Measurements from ENCODE around the gene GFER.
"Not testable (repeated sequence)": the region's sequence is repeated elsewhere in the genome, so short reads cannot be mapped to it uniquely, and the experiment has no call there.

GFER gene

DNA sequence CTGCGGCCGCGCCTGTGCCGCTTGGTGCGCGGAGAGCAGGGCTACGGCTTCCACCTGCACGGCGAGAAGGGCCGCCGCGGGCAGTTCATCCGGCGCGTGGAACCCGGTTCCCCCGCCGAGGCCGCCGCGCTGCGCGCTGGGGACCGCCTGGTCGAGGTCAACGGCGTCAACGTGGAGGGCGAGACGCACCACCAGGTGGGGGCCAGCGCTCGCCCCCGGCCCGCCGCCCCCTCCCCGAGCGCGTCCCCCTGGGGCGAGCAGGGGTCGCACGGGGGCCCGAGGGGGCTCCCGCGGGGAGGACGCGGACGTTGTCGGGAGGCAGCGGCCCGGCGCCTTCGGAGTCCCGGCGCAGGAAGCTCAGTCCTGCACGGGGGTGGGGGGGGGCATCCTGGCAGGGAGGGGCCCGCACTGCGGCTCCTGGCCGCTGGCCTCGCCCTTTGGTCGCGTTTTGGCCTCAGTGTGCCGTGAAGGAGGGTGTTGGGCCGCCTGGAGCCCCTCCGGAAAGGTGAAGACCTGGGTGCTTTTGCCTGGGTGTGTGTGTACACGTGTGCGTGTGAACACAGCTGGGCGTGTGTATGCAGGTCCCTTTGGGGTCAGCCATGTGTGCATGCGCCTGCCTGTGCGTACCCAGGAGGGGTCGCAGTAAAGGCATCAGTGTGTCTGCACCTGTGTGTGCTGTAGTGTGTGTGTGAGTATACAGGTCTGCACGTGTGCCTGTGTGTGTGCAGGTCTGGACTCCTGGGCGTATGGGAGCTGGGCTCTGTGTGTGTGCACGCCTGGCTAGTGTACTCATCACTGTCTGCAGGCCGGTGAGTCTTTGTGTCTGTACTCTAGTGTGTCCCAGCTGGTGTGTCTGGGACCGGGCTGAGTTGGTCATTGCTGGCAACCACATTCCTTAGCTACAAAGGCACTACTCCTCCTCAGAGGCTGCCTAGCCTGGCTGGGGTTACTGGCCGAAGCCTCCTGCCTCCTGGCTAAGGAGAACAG lies 43.3 kb downstream of the GFER start:
- peak; percentile 65 for DNase-seq (ENCODE audit: low spot score)

DNA sequence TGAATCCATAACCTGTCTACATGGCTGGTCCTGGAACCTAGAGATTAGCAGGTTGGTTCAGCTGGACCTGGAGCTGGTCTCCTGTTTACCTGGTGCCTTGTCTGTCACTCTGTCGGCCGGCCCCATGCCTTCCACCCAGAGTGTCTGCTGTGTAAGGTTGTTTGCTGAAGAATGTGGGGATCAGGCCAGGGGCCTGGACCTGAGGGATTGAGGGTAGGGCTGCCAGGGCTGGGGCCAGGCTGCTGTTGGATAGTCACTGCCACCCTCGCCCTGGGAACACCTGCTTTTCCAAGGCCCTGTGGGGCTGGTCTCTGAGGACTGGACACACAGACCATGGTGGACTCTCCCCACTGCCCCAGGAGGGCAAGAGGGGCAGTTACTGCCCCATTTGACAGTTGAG lies 44.2 kb downstream of the GFER start:
- DNase-seq (ENCODE audit: low spot score): no peak

DNA sequence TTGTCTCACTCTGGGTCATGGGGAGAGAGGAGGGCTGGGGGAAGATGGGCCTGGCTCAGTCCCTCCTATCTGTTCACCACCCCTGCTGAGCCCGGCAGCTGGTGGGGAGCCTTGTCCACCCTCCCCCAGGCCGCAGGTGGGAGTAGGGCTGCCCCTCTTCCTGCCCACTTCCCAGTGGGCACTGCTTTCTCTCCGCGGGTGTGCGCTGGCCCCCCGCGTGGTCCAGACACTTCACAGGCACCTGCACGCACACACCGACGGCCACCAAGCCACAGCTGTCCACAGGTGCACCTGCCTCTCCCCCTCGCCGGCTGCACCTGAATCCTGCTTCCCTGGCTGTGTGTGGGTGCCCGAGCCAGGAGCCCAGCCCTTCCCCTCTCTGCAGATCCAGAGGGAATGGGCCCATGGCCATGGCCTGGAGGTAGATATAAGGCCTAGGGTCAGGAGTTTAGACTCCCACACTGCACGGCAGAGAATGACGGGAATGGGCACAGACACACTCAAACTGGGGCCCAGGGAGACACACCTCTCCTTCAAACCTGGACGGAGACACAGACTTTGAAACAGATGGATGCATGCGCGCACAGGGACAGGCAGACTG lies 44.7 kb downstream of the GFER start:
- no peak for DNase-seq (ENCODE audit: low spot score)

DNA sequence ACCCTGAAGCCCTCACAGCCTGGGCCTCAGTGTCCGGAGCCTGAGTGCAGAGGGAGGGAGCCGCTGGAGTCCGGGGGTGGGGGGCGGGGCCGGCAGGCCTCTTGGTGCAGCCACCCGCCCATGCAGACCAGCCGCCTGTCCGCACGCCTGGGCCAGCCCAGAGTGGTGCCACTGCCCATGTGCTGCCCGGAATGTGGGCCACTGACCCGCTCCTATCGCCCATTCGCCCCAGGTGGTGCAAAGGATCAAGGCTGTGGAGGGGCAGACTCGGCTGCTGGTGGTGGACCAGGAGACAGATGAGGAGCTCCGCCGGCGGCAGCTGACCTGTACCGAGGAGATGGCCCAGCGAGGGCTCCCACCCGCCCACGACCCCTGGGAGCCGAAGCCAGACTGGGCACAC lies 45.4 kb downstream of the GFER start:
- no peak for DNase-seq (ENCODE audit: low spot score)

DNA sequence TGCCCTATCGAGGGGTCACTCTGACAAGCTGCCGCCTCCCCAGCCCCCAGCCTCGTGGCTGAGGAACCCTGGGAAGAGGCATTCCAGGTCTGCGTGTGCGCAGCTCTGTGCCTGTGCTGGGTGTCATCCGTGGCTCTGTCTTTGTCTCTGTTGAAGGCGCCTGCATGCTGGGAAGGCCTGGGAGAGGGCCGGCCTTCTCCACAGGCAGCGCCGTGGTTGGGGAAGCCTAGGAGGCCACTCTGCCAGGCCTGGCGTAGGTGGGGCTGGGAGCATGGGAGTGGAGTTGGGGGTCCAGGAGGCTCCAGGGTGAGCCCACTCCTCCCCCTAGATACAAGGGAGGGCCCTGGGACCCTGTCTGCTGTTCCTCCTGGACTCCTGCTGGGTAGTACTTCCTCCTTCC lies 46.0 kb downstream of the GFER start:
- no peak for DNase-seq (ENCODE audit: low spot score)

DNA sequence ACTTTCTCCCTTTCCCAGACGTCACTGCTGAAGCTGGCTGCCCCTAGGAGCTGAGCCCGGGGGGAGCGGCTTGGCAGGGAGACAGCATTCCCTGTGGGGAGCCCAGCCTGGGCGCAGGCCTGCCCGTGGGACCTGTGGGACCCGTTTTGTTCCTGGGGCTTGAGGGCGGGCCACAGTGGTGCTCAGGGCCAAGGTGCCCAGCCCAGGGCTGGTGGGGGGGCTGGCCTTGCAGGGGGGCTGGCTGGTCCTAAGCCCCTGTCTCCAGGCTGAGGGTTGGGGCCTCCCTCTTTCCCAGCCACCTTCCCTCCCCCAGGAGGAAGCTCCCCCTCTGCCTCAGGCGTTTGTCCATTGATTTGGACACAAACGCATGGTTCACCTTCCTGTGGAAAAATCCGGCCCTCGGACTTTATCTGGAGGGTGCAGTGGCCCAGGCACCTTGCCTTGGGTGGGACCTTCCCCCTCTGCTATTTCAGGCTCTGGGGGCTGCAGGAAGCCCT lies 47.1 kb downstream of the GFER start:
- DNase-seq (ENCODE audit: low spot score): no peak

DNA sequence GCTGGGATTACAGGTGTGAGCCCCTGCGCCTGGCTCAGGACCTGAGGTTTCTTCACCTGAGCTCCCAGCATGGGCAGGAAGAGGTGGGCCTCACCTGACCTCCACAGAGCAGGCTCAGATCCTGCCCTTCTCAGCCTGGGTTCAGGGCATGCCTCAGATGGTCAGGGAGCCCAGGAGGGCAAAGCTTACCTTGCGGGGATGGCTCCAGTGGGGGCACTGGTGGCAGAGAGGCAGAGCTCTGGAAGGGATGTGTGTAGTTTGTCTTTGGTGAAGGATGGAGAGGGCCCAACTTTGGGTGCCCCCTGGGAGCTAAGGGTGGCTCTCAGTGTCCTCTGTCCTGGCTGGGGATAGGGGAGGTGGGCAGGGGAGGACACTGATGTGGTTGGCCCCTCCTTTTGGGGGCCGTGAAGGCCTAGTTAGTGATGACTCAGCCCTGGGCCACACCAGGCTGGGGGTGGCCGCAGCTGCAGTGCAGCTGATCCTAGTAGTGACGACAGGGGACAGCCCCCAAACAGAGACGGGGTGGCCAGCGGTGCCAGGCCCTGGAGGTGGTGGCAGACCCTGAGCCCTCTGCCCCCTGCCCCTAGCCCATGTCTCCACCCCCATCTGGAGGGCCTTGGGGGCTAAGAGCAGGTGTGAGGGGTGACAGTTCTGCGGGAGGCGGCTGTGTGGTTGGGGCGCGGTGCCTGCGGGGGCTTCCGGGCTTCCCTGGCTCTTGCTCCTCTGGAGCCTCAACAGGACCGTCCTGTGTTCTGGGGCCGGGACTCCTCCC lies 48.5 kb downstream of the GFER start:
- DNase-seq (ENCODE audit: low spot score): no peak

DNA sequence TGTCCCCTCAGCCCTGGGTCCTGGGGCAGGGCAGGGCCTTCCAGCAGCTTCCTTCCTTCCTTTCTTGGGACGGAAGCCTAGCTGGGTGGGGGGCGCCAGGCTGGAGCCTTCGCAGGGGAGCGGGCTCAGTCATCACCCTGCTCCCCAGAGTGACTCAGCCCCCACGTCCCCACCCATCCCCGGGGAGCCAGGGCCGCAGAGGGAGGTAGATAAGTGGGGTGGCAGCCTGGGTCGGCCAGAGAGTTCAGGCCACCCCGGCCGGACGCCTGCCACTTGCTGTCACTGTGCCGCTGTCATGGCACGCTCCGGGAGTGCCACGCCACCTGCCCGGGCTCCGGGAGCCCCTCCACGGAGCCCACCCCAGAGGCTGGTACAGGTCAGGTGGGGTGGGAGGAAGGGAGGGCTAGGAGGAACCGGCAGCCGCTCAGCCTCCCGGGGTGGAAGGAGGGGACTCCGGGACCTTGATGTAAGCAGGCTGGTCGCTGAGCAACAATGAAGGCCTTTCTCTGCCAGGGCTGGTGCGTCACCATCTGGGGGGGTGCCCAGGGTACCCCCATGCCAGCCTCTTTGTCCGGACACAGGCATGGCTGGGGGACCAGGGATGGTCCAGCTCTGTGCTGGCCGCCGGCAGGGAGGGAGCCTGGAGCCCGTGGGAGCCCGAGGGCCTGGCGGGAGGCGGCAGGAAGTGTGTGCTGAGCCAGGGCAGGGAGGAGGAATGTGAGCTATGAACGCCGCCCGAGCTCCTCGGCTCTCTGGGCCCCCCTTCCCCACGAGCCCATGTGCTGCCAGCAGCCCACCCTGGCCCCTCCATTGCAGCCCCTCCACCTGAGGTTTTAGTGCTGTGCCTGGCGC lies 49.3 kb downstream of the GFER start:
- DNase-seq (ENCODE audit: low spot score): no peak

DNA sequence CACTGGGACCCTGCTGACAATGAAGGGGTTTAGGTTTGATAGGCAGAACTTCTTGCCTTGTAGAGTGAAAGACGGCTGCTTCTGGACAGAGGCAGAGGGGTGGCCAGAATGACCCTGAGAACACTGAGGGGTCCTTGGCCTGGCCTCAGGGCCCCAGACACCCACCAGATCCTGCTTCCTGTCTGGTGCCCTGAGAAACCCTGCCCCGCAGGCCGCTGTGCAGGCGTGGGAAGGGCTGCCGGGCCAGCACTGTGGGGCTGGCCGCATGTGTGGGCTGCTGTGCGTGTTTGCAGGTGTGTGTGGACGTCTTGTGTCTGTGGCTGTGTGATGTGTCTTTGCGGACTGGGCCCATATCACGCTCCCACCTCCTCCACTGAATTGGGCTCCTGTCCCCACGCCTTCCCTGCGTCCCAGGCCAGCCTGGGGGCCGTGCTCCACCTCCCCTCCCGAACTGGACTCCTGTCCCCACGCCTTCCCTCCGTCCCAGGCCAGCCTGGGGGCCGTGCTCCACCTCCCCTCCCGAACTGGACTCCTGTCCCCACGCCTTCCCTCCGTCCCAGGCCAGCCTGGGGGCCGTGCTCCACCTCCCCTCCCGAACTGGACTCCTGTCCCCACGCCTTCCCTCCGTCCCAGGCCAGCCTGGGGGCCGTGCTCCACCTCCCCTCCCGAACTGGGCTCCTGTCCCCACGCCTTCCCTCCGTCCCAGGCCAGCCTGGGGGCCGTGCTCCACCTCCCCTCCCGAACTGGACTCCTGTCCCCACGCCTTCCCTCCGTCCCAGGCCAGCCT lies 50.1 kb downstream of the GFER start:
- DNase-seq (ENCODE audit: low spot score): not testable (repeated sequence)

DNA sequence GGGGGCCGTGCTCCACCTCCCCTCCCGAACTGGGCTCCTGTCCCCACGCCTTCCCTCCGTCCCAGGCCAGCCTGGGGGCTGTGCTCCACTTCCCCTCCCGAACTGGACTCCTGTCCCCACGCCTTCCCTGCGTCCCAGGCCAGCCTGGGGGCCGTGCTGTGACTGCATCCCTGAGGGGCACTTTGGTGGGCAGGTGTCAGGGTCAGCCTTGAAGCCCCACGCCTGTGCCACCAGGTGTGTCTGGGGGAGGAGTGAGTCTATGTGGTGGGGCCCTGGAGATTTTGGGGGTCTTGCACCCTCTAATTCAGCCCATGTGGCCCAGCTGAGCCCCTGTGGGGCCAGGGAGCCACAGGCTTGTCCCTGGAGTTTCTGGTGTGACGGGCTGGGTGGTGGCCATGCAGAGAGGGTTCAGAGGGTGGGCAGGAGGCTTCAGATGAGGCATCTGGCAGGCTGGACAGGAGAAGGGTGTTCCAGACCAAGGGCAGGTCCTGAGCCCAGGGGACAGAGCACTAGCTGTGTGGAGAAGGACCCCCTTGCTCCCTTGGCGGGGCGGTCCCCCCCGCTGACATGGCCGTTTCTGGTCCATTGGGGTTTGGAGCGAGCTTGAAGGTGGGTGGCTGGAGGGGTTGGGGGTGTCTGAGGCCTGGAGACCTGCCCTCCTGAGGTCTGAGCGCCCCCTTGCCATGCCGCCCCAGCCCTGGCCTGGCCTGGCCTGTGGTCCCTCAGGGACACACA lies 50.9 kb downstream of the GFER start:
- DNase-seq (ENCODE audit: low spot score): no peak

DNA sequence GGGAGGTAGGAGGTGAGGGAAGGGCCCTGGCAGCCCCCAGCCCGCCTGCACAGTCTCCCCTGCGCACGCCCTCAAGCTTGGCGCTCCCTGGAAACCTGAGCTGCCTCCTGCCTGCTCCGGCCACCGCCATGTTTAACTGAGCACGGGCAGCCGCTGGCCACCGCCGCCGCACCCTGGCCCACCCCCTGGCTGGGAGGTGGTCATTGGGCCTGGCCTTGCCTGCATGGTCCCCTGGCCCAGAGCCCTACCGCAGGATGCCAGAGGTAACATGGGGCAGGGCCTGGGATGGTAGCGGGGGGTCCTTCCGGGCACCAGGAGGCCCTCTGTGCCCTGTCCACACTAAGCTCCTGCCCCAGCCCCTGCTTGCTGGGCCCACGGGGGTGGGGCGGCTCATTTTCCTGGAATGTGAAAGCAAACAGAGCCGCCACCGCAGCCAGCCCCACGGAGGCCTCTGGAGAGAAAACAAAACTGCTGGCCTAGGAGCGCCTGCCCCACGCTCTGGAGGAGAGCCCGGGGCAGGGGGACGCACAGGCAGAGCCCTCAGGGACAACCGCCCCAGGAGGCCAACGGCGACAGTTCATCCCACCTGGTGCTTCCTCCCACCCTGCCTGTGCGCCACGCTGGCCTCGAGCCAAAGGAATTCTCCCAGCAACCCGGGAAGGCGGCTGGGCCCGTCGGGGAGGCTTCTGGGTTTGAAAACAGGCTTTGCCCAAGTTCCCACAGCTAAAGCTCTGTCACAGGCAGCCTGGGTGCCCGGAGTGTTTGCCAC lies 51.6 kb downstream of the GFER start:
- DNase-seq (ENCODE audit: low spot score): no peak

DNA sequence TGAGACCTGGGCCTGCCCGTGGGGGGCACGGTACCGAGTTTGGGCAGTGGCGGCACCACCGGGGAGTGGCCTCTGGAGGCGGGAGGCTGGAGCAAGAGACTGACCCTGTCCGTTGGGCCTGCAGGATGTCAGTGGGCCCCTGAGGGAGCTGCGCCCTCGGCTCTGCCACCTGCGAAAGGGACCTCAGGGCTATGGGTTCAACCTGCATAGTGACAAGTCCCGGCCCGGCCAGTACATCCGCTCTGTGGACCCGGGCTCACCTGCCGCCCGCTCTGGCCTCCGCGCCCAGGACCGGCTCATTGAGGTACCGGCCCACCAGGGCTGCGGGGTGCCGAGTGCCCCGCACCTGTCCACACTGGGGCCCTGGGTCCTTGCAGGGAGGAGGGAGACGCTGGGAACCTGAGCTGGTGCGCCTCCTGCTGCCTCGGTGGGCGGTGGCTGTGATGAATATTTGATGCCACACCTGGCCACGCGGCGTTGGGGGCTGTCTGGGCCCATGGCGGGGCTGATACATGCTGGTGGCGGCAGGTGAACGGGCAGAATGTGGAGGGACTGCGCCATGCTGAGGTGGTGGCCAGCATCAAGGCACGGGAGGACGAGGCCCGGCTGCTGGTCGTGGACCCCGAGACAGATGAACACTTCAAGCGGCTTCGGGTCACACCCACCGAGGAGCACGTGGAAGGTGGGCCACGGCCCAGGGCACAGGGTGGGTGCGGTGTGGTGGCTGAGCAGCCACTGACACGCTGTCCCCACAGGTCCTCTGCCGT lies 52.4 kb downstream of the GFER start:
- no peak for DNase-seq (ENCODE audit: low spot score)

DNA sequence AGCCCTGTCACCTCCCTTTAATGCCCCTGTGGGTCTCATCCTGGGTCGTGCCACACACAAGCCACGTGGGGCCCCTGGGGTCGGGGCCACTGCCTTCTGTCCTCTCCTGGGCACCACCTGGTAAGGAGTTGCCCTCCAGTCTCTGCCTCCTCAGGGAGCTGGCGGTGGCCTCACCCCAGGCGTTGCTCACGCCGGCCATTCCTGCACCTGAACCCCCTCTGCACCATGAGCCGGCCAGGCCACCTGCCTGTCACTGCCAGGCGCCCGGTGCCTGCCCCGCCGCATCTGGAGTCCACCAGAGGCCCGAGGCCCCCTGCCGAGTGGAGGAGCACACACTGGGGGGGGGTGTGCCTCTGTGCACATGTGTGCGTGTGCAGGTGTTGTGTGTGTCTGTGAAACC lies 53.1 kb downstream of the GFER start:
- DNase-seq (ENCODE audit: low spot score): no peak

Data from cerebellar cortex (tissue), 1 donor.